Astrocyte of the cerebellum (primary cell): ENCODE data around the gene ETV1.
A peak's percentile ranks its signal among the peaks of the same experiment; 100 is the strongest.

Experiments used
- DNase-seq: peaks from one replicate; pipeline ENCODE4 v3.0.0-alpha.2; 2011; ENCODE audit warnings: low read depth
- H3K4me3 ChIP-seq: 2 replicates; pipeline ENCODE4 v1.5.1; 2011; ENCODE audit warnings: mild to moderate bottlenecking, low read depth, low read length, moderate library complexity
- in situ Hi-C: cut with HindIII; loops from 2 replicates; pipeline ENCODE4 v1.10.0; 2017; ENCODE audit warnings: low sequenced_read_pairs
- TF ChIP-seq, protein P1 (sequence below): IDR thresholded peaks from 2 replicates; pipeline ENCODE4 v1.5.1; 2012; ENCODE audit warnings: low read length, low read depth, moderate library complexity, mild to moderate bottlenecking; ENCODE audit errors: missing control alignments

Gene ETV1

GRCh38 chr7:13911909-13912308 lies 77.6 kb downstream of the ETV1 start:
- TF ChIP-seq, protein P1, sequence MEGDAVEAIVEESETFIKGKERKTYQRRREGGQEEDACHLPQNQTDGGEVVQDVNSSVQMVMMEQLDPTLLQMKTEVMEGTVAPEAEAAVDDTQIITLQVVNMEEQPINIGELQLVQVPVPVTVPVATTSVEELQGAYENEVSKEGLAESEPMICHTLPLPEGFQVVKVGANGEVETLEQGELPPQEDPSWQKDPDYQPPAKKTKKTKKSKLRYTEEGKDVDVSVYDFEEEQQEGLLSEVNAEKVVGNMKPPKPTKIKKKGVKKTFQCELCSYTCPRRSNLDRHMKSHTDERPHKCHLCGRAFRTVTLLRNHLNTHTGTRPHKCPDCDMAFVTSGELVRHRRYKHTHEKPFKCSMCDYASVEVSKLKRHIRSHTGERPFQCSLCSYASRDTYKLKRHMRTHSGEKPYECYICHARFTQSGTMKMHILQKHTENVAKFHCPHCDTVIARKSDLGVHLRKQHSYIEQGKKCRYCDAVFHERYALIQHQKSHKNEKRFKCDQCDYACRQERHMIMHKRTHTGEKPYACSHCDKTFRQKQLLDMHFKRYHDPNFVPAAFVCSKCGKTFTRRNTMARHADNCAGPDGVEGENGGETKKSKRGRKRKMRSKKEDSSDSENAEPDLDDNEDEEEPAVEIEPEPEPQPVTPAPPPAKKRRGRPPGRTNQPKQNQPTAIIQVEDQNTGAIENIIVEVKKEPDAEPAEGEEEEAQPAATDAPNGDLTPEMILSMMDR, result no peak
- no peak overlapping the region for H3K4me3 ChIP-seq
- no peak for DNase-seq
- in situ Hi-C loops, result no loop called here

DNA sequence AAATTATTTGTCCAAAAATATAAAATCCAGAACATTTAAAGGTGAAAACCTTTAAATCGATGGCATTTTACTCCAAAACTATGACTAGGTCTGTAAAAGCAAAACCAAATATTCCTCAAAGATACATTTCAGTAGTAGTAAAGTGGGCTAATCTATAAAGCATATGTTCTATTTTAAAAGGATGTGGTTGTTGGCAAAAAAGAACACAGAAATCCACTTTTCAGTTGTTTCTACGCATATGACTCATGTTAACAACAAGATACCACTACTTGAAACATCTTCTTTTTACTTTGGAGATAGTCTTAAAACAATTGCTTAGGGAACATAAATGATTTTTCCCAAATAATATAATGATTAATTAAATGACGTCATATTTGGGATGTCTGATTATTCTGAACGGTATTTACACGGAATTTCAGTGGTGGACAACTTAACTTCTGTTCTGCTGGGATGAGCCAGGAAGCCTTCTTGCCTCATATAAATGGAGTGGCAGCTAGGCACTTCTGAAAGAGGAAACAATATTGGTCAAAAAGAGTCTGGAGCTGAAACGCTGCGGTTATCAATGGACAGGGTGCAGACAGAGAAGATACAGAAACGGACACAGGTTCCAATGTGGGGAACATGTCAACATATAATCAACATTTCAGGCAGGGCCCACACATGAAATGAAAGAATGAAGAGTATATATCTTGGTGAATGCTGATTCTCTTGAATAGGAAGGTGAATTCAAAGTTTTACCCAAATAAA lies 78.5 kb downstream of the ETV1 start:
- TF ChIP-seq, protein P1, result no peak
- in situ Hi-C loops, result no loop called here
- DNase-seq, result no peak
- H3K4me3 ChIP-seq, result no peak overlapping the region

GRCh38 chr7:13908667-13909397 lies 80.6 kb downstream of the ETV1 start:
- no peak overlapping the region for H3K4me3 ChIP-seq
- TF ChIP-seq, protein P1, result no peak
- in situ Hi-C loops, result no loop called here
- DNase-seq, result no peak

- DNase-seq, result no peak
- H3K4me3 ChIP-seq, result no peak overlapping the region
- TF ChIP-seq, protein P1, result no peak
- in situ Hi-C loops, result no loop called here
These were observed 81.6 kb downstream of the ETV1 start for GRCh38 chr7:13907831-13908230.

DNA sequence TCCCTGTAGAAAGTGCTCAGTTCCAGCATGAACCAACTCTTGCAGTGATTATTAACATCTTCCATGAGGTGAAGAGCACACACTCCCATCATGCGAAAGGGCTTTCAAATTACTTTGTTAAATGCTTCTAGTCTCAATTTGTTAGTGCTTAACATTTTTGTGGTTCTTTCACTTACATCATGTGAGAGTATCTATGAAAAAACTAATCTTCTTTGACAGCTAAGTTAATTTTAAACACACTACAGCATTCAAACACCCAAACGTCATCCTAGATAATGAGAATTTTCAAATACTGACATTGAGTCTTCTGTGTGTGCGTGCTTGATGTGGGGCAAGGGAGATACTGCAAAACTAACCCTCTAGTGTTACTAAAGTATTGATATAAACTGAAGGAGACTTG lies 84.8 kb downstream of the ETV1 start:
- in situ Hi-C loops, result no loop called here
- TF ChIP-seq, protein P1, result no peak
- no peak overlapping the region for H3K4me3 ChIP-seq
- DNase-seq, result peak; percentile 39

- no peak for DNase-seq
- in situ Hi-C loops, result no loop called here
- TF ChIP-seq, protein P1, result no peak
- no peak overlapping the region for H3K4me3 ChIP-seq
These were observed 85.5 kb downstream of the ETV1 start for GRCh38 chr7:13904007-13904406.
